SU-DHL-6 (cell line): ENCODE measurements around the gene ECHDC3.

ENCODE experiments used
- EZH2phosphoT487 ChIP-seq: fragments of 200-600 bp; sonication (generic), shearing (Covaris generic); conservative IDR thresholded peaks from 2 replicates; pipeline ENCODE4 v1.6.1; 2018; ENCODE audit warnings: mild to moderate bottlenecking, antibody characterized with exemption, low read length, moderate library complexity, mixed read lengths
- TF ChIP-seq, protein P1 (sequence below): fragments of 200-600 bp; sonication (generic); IDR thresholded peaks from one replicate; pipeline ENCODE4 v1.5.1; 2017; ENCODE audit warnings: antibody characterized with exemption, mild to moderate bottlenecking, low read length, moderate library complexity; ENCODE audit not compliant: insufficient read depth, poor library complexity, severe bottlenecking

DNA sequence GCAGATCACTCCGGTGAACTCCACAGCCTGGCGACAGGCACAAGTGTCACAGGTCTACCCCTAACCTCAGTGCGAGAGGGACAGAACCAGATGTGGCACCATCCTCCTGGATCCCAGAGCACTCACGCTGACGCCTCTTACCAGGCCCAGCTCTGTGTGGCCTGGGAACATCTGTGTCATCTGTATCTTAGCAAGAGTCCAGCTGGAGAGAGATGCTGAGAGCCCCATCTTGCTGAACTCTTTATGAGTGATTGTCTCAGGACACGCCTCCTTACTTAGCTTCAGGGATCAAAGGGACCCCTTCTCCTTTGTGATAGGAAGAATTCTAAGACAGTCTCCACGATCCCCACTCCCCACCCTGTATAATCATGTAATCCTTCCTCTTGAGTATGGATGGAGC lies 71.0 kb downstream of the ECHDC3 start:
- TF ChIP-seq, protein P1, sequence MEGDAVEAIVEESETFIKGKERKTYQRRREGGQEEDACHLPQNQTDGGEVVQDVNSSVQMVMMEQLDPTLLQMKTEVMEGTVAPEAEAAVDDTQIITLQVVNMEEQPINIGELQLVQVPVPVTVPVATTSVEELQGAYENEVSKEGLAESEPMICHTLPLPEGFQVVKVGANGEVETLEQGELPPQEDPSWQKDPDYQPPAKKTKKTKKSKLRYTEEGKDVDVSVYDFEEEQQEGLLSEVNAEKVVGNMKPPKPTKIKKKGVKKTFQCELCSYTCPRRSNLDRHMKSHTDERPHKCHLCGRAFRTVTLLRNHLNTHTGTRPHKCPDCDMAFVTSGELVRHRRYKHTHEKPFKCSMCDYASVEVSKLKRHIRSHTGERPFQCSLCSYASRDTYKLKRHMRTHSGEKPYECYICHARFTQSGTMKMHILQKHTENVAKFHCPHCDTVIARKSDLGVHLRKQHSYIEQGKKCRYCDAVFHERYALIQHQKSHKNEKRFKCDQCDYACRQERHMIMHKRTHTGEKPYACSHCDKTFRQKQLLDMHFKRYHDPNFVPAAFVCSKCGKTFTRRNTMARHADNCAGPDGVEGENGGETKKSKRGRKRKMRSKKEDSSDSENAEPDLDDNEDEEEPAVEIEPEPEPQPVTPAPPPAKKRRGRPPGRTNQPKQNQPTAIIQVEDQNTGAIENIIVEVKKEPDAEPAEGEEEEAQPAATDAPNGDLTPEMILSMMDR, result no peak
- TF ChIP-seq EZH2phosphoT487, result no peak
